HCT116 (cell line): Measurements from ENCODE around the gene SMC6. TPM values are rescaled to one million over a fixed set of nuclear protein-coding genes. Genes with fewer than 3 reads are reported as not detected.

Experiments
- ATAC-seq: fragments of 200-7000 bp; cut with Tn5 transposase; 2 replicates; pipeline ENCODE4 v1.9.1; 2020; ENCODE audit warnings: mild to moderate bottlenecking, moderate library complexity
- BruUV-seq: library from RNA; stranded (reverse); fragments of 400-500 nt; replicated peaks from 2 replicates; lab custom pipeline; 2021; lab: Mats Ljungman, UMichigan
- CTCF ChIA-PET: fragments of 300-600 bp; sonication (Branson Sonifier 250); formaldehyde crosslinking; loops from one replicate; lab custom pipeline; 2021; ENCODE audit warnings: antibody characterized with exemption; lab: Charles Lee
- POLR2A ChIA-PET: fragments of 300-600, 350-600 bp; sonication (Branson Sonifier 250); formaldehyde crosslinking; loops from one replicate; lab custom pipeline; 2021; ENCODE audit warnings: antibody characterized with exemption; lab: Charles Lee
- RAD21 ChIA-PET, 2 experiments: fragments of 300-600 bp; sonication (Branson Sonifier 250); formaldehyde crosslinking; loops; one replicate each; lab custom pipeline; 2023; ENCODE audit warnings: low total read pairs in 2 of 2; ENCODE audit not compliant: uncharacterized antibody in 2 of 2, unreplicated experiment in 2 of 2, low non-redundant PET in 1 of 2; lab: Charles Lee
- DNase-seq: peaks from one replicate; pipeline ENCODE4 v3.0.0-alpha.2; 2010; ENCODE audit warnings: low read depth, low spot score
- H2AFZ ChIP-seq: fragments of 200-600 bp; shearing (Covaris generic), sonication (generic); 2 replicates; pipeline ENCODE4 v1.6.1; 2017; ENCODE audit warnings: low read depth, mixed run types, mixed read lengths, antibody characterized with exemption, low read length; ENCODE audit not compliant: poor library complexity, severe bottlenecking
- H3K27ac ChIP-seq: 2 replicates; pipeline ENCODE4 v1.5.1; 2012; ENCODE audit warnings: low read depth, low read length
- H3K27me3 ChIP-seq: fragments of 200-600 bp; sonication (generic); 2 replicates; pipeline ENCODE4 v1.6.1; 2016; ENCODE audit warnings: mixed run types, low read length, mixed read lengths; ENCODE audit not compliant: insufficient read depth
- H3K36me3 ChIP-seq, 2 experiments: fragments of 200-500 bp in 1 of 2; fragments of 200-600 bp in 1 of 2; sonication (Bioruptor generic) in 1 of 2; sonication (generic) in 1 of 2; 2 replicates each; pipeline versions ENCODE4 v1.5.1 to v1.6.1; 2014 to 2016; ENCODE audit warnings: low read length in 2 of 2, inconsistent platforms in 1 of 2, mixed read lengths in 1 of 2, mixed run types in 1 of 2; ENCODE audit not compliant: insufficient read depth in 2 of 2, control insufficient read depth in 1 of 2
- H3K4me1 ChIP-seq, 2 experiments: fragments of 200-600 bp in 1 of 2; sonication (generic) in 1 of 2; 2 replicates each; pipeline versions ENCODE4 v1.5.1 to v1.6.1; 2012 to 2017; ENCODE audit warnings: low read length in 2 of 2, inconsistent platforms in 1 of 2, mild to moderate bottlenecking in 1 of 2, mixed read lengths in 1 of 2, mixed run types in 1 of 2, moderate library complexity in 1 of 2; ENCODE audit not compliant: insufficient read depth in 2 of 2, control insufficient read depth in 1 of 2
- H3K4me2 ChIP-seq: fragments of 200-600 bp; sonication (generic); 2 replicates; pipeline ENCODE4 v1.6.1; 2017; ENCODE audit warnings: mixed run types, low read length, mixed read lengths
- H3K4me3 ChIP-seq, 2 experiments: fragments of 200-600 bp in 1 of 2; sonication (generic) in 1 of 2; replicated peaks in 1 of 2; 2 replicates each; pipeline ENCODE4 v1.5.1; 2011 to 2016; ENCODE audit warnings: low read length in 2 of 2, control low read depth in 1 of 2, low read depth in 1 of 2, mild to moderate bottlenecking in 1 of 2, mixed read lengths in 1 of 2, mixed run types in 1 of 2
- H3K79me2 ChIP-seq: fragments of 200-600 bp; sonication (generic); 2 replicates; pipeline ENCODE4 v1.6.1; 2017; ENCODE audit warnings: mild to moderate bottlenecking, mixed run types, low read length, moderate library complexity, mixed read lengths; ENCODE audit not compliant: insufficient read depth
- H3K9ac ChIP-seq: fragments of 200-600 bp; sonication (generic); 2 replicates; pipeline ENCODE4 v1.6.1; 2016; ENCODE audit warnings: low read length, mixed read lengths
- H3K9me2 ChIP-seq: fragments of 200-600 bp; sonication (generic), shearing (Covaris generic); 2 replicates; pipeline ENCODE4 v1.6.1; 2017; ENCODE audit warnings: mixed run types, mild to moderate bottlenecking, moderate library complexity; ENCODE audit not compliant: insufficient read depth
- H3K9me3 ChIP-seq, 2 experiments: fragments of 200-500 bp in 1 of 2; fragments of 200-600 bp in 1 of 2; sonication (Bioruptor generic) in 1 of 2; sonication (generic) in 1 of 2; 2 replicates each; pipeline ENCODE4 v1.6.1; 2014 to 2017; ENCODE audit warnings: low read length in 2 of 2, mixed read lengths in 2 of 2, inconsistent platforms in 1 of 2, low read depth in 1 of 2, mild to moderate bottlenecking in 1 of 2, mixed run types in 1 of 2, moderate library complexity in 1 of 2; ENCODE audit not compliant: control insufficient read depth in 1 of 2, insufficient read depth in 1 of 2
- H4K20me1 ChIP-seq: fragments of 200-600 bp; sonication (generic), shearing (Covaris generic); 2 replicates; pipeline ENCODE4 v1.6.1; 2017; ENCODE audit warnings: mixed run types, mild to moderate bottlenecking, moderate library complexity; ENCODE audit not compliant: insufficient read depth
- CEBPB ChIP-seq: IDR thresholded peaks from 2 replicates; pipeline ENCODE4 v1.6.1; 2012; ENCODE audit warnings: low read depth
- CTCF ChIP-seq, 3 experiments: fragments of 200-600 bp in 1 of 3; sonication (generic) in 1 of 3; IDR thresholded peaks in 2 of 3; conservative IDR thresholded peaks in 1 of 3; 2 replicates each; pipeline ENCODE4 v1.5.1; 2012 to 2017; ENCODE audit warnings: low read depth in 2 of 3, low read length in 2 of 3, antibody characterized with exemption in 1 of 3, borderline replicate concordance in 1 of 3, control low read depth in 1 of 3, mild to moderate bottlenecking in 1 of 3, mixed read lengths in 1 of 3, mixed run types in 1 of 3, moderate library complexity in 1 of 3; ENCODE audit not compliant: insufficient read depth in 1 of 3
- EGR1 ChIP-seq: IDR thresholded peaks from 2 replicates; pipeline ENCODE4 v1.6.1; 2012; ENCODE audit warnings: low read depth
- EZH2phosphoT487 ChIP-seq: fragments of 200-600 bp; IDR thresholded peaks from 2 replicates; pipeline ENCODE4 v1.6.1; 2018; ENCODE audit warnings: antibody characterized with exemption, borderline replicate concordance
- FOSL1 ChIP-seq: IDR thresholded peaks from 2 replicates; pipeline ENCODE4 v1.6.1; 2012; ENCODE audit warnings: low read depth
- POLR2AphosphoS5 ChIP-seq: IDR thresholded peaks from 2 replicates; pipeline ENCODE4 v1.6.1; 2011; ENCODE audit warnings: mild to moderate bottlenecking, low read depth, low read length, moderate library complexity
- RAD21 ChIP-seq: IDR thresholded peaks from 2 replicates; pipeline ENCODE4 v1.6.1; 2012; ENCODE audit warnings: low read depth, mild to moderate bottlenecking
- SIN3A ChIP-seq: IDR thresholded peaks from 2 replicates; pipeline ENCODE4 v1.6.1; 2012; ENCODE audit warnings: low read depth
- SRF ChIP-seq: IDR thresholded peaks from 2 replicates; pipeline ENCODE4 v1.6.1; 2012; ENCODE audit warnings: low read depth
- ZNF274 ChIP-seq: fragments of 200-500 bp; sonication (Bioruptor generic); IDR thresholded peaks from 2 replicates; pipeline ENCODE4 v1.6.1; 2014; ENCODE audit warnings: mild to moderate bottlenecking, low read depth, low read length, inconsistent platforms
- intact Hi-C: fragments of 100-400 bp; cut with micrococcal nuclease; formaldehyde crosslinking; loops from 2 replicates; pipeline ENCODE4 v1.10.0; 2022
- total RNA-seq: library from RNA; stranded (reverse); gene quantifications from one replicate; pipeline ENCODE4 v1.2.1, GENCODE V29; 2021; ENCODE audit not compliant: unreplicated experiment
- TF ChIP-seq, protein P1 (sequence below): IDR thresholded peaks from 2 replicates; pipeline ENCODE4 v1.6.1; 2011; ENCODE audit warnings: mild to moderate bottlenecking, low read length, moderate library complexity; ENCODE audit not compliant: insufficient replicate concordance; ENCODE audit errors: extremely low read depth

Gene SMC6
- total RNA-seq, 1 experiment from 2014 or later, result 26.4 TPM

DNA sequence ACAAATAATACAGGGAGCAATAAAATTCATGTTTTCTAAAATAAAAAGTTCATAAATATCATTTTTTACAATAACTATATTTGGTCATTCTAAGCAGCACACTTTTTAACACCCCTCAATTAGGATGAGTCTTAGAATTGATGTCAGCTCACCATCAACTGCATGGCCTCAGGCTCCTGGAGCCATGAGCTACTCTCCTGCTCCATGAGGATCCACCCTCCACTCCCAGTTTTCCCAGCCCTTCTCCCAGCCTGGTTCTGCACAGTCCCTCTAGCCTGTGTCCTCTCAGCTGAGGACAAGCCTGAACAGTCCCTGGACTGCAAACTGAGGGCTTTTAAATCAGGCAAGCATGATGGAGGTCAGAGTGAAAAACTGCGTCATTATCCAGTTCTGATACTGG, 89.1 kb downstream of the SMC6 start (continued):
- TF ChIP-seq CTCF (IDR thresholded peaks at IDR 0.05 in 2 of 3, conservative IDR thresholded peaks at IDR 0.05 in 1 of 3; ENCODE audit: borderline replicate concordance in 1 of 3, insufficient read depth in 1 of 3, low read depth in 2 of 3, low read length in 2 of 3) (no peak), SRF (no peak)
- TF ChIP-seq, all 23 proteins: peak for 0

DNA sequence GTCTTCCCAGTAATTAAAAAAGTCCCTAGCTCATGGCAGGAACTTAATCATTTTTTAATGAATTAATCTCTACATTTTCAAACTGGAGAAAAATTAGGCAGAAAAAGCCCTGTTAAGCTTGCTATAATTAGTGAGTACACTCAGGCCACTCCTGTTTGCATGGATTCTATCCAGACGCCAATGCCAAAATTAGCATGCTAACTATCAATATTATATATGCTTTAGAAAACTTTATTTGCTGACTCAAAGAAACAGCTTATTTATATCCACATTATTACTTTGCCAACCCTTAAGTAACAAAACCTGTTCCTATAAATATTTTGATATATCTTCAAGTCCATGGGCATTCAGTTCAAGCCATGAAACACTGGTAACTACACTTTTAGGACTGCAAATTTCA, 90.9 kb downstream of the SMC6 start:
- no TSS peak for BruUV-seq
- Histone ChIP-seq H4K20me1 (no peaks in the 10 kb centered on the region; the same call in 1 of the 2 replicates), H3K36me3 (peaks cover 11 to 15% of the 10 kb centered on the region in 2 experiments; a peak in 2 of 4 replicates), H3K27me3 (no peaks in the 10 kb centered on the region), H3K27ac (no peak overlapping the region), H3K4me1 (no peaks in the 10 kb centered on the region), H3K4me3 (no peak overlapping the region), H3K79me2 (no peaks in the 10 kb centered on the region), H3K9me3 (no peaks in the 10 kb centered on the region)
- ATAC-seq (no peak), DNase-seq (no peak)
- ChIA-PET CTCF (interaction anchor here (1.5 kb wide), 1 partner anchor 9 kb away, joined by 14 read pairs; no protein-coding TSS in a partner anchor), RAD21 (no interaction called here), POLR2A (no interaction called here)
- TF ChIP-seq EGR1 (no peak), ZNF274 (no peak), RAD21 (no peak), EZH2phosphoT487 (no peak), SIN3A (no peak), POLR2AphosphoS5 (no peak), CEBPB (no peak), FOSL1 (no peak)
- TF ChIP-seq, protein P1, sequence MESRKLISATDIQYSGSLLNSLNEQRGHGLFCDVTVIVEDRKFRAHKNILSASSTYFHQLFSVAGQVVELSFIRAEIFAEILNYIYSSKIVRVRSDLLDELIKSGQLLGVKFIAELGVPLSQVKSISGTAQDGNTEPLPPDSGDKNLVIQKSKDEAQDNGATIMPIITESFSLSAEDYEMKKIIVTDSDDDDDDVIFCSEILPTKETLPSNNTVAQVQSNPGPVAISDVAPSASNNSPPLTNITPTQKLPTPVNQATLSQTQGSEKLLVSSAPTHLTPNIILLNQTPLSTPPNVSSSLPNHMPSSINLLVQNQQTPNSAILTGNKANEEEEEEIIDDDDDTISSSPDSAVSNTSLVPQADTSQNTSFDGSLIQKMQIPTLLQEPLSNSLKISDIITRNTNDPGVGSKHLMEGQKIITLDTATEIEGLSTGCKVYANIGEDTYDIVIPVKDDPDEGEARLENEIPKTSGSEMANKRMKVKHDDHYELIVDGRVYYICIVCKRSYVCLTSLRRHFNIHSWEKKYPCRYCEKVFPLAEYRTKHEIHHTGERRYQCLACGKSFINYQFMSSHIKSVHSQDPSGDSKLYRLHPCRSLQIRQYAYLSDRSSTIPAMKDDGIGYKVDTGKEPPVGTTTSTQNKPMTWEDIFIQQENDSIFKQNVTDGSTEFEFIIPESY, result no peak
- TF ChIP-seq, all 23 proteins: peak for 0
- intact Hi-C loops, result no loop called here
- no peak overlapping the region for H3K4me2 ChIP-seq
- H3K9me2 ChIP-seq, result no peaks in the 10 kb centered on the region
- H3K9ac ChIP-seq, result no peak overlapping the region
- H2AFZ ChIP-seq, result no peak overlapping the region
